ENCODE results near the gene DIAPH2.

DNA sequence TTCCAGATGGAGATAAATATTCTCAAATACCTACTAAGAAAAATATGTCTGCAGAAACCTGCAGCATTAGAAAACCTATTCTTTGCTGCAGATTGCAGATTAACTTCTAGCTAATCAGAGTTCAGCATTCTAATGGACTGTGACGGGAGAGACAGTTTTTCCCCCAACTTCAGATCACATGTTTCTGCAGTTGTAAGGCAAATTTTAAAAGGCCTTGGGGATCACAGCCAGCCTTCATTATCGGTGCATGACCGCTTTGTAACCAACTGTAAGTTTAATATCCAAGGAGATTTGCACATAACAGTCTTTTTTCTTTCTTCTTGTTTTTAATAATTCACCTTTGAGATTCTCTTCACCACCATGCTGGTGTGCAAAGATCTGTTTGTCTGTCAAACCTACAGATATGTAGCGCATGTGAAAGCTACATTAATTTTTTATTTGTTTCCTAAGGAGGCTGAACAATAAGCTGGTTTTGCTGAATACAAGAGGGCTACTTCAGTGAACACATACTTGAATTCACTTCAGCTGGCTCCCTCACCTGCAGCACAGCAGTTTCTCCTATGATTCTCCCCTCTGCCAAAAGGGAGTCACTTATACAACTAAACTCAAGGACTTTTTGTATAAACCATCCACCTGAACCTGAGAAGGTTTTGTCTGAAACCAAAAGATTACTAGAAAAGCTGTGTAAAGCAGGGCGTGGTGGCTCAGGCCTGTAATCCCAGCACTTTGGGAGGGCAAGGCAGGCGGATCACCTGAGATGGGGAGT, 687.5 kb downstream of the DIAPH2 start:
- TF ChIP-seq ZFP30 (CRISPR knock-in tag; IDR thresholded peaks at IDR 0.05) (no peak), ZFP3 (CRISPR knock-in tag; IDR thresholded peaks at IDR 0.05) (no peak), GLIS3 (CRISPR knock-in tag; IDR thresholded peaks at IDR 0.05) (no peak), TOX (CRISPR knock-in tag; IDR thresholded peaks at IDR 0.05; ENCODE audit: borderline replicate concordance) (no peak), ISL1 (CRISPR knock-in tag; IDR thresholded peaks at IDR 0.05) (no peak), ESRRG (CRISPR knock-in tag; IDR thresholded peaks at IDR 0.05) (no peak), ARNTL (CRISPR knock-in tag; IDR thresholded peaks at IDR 0.05; ENCODE audit: borderline replicate concordance, low read depth) (no peak)
- TF ChIP-seq, protein P1, sequence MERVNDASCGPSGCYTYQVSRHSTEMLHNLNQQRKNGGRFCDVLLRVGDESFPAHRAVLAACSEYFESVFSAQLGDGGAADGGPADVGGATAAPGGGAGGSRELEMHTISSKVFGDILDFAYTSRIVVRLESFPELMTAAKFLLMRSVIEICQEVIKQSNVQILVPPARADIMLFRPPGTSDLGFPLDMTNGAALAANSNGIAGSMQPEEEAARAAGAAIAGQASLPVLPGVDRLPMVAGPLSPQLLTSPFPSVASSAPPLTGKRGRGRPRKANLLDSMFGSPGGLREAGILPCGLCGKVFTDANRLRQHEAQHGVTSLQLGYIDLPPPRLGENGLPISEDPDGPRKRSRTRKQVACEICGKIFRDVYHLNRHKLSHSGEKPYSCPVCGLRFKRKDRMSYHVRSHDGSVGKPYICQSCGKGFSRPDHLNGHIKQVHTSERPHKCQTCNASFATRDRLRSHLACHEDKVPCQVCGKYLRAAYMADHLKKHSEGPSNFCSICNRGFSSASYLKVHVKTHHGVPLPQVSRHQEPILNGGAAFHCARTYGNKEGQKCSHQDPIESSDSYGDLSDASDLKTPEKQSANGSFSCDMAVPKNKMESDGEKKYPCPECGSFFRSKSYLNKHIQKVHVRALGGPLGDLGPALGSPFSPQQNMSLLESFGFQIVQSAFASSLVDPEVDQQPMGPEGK (CRISPR knock-in tag; IDR thresholded peaks at IDR 0.05; ENCODE audit: borderline replicate concordance) = no peak
- TF ChIP-seq, protein P2, sequence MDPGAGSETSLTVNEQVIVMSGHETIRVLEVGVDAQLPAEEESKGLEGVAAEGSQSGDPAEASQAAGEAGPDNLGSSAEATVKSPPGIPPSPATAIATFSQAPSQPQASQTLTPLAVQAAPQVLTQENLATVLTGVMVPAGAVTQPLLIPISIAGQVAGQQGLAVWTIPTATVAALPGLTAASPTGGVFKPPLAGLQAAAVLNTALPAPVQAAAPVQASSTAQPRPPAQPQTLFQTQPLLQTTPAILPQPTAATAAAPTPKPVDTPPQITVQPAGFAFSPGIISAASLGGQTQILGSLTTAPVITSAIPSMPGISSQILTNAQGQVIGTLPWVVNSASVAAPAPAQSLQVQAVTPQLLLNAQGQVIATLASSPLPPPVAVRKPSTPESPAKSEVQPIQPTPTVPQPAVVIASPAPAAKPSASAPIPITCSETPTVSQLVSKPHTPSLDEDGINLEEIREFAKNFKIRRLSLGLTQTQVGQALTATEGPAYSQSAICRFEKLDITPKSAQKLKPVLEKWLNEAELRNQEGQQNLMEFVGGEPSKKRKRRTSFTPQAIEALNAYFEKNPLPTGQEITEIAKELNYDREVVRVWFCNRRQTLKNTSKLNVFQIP (CRISPR knock-in tag; IDR thresholded peaks at IDR 0.05; ENCODE audit: borderline replicate concordance, low read depth) = no peak
- TF ChIP-seq, protein P3, sequence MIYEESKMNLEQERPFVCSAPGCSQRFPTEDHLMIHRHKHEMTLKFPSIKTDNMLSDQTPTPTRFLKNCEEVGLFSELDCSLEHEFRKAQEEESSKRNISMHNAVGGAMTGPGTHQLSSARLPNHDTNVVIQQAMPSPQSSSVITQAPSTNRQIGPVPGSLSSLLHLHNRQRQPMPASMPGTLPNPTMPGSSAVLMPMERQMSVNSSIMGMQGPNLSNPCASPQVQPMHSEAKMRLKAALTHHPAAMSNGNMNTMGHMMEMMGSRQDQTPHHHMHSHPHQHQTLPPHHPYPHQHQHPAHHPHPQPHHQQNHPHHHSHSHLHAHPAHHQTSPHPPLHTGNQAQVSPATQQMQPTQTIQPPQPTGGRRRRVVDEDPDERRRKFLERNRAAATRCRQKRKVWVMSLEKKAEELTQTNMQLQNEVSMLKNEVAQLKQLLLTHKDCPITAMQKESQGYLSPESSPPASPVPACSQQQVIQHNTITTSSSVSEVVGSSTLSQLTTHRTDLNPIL (CRISPR knock-in tag; IDR thresholded peaks at IDR 0.05; ENCODE audit: low read depth) = no peak
